ENCODE measurements around the gene BANF2.
"Not testable (repeated sequence)": the region's sequence is repeated elsewhere in the genome, so short reads cannot be mapped to it uniquely, and the experiment has no call there.

BANF2 gene

GRCh38 chr20:17699931-17700351 lies at the start of gene BANF2:
TSS of gene BANF2 (plus strand) at chr20:17699966. CDS start at chr20:17725026, 25,060 bp downstream.
- DNase-seq (ENCODE audit: low spot score), result no peak

GRCh38 chr20:17650301-17651128 lies 49.3 kb upstream of the BANF2 start:
- no peak for DNase-seq (ENCODE audit: low spot score)

DNA sequence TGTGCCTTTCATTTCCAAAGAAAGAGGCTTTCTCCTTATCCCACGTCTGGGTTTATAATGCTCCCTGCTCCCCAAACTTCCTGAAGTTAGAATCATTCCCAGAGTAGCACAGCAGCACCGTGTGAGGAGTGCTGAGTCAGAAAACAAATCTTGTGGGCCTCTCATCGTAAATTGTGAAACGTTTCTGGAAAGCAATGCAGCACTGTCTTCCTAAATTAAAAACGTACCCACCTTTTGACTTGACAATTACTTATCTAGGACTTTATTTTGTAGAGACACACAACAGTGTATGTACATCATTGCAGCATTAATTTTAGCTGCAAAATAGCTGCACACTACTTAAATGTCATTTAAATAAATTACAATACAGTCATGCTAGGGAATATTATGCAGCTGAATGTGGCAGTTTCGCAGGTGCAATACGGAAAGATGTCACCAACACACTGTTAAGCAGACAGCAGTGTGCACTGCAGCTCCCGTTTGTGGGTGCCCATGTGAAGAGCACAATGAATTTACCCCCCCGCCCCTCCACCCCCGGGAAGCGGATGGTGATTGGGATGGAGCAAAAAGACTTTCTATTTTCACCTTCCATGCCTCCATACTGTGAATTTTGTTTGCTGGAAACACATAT lies 48.5 kb upstream of the BANF2 start:
- no peak for DNase-seq (ENCODE audit: low spot score)

DNA sequence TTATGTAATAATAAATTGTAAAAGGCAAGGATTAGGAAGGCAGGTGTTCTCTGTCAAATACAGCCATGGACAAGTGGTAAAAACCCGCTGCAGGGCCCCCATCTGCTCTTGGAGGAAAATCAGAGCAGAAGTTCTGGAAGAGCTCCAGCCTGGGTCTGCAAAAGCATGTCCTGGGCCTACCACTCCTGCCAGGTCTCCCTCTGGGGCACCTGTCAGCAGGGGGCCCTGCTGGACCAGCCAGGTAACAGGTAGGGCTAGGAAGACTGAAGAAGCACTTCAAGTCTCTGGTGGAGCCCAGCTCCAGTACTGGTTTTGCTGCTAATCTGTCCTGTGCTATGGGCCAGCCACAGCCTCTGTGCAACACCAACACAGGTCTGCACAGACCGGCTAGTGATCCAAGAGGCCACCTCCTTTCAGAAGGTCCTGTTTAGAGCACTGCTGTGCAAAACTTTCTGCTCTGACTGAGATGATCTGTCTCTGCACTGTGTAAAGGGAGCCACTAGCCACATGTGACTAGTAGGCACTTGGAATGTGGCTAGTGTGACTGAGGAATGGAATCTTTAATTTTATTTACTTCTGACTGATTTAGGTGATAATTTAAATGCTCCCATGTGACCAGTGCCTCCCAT lies 47.9 kb upstream of the BANF2 start:
- no peak for DNase-seq (ENCODE audit: low spot score)

- DNase-seq (ENCODE audit: low spot score), result no peak
These were observed 47.4 kb upstream of the BANF2 start for GRCh38 chr20:17652411-17652810.

DNA sequence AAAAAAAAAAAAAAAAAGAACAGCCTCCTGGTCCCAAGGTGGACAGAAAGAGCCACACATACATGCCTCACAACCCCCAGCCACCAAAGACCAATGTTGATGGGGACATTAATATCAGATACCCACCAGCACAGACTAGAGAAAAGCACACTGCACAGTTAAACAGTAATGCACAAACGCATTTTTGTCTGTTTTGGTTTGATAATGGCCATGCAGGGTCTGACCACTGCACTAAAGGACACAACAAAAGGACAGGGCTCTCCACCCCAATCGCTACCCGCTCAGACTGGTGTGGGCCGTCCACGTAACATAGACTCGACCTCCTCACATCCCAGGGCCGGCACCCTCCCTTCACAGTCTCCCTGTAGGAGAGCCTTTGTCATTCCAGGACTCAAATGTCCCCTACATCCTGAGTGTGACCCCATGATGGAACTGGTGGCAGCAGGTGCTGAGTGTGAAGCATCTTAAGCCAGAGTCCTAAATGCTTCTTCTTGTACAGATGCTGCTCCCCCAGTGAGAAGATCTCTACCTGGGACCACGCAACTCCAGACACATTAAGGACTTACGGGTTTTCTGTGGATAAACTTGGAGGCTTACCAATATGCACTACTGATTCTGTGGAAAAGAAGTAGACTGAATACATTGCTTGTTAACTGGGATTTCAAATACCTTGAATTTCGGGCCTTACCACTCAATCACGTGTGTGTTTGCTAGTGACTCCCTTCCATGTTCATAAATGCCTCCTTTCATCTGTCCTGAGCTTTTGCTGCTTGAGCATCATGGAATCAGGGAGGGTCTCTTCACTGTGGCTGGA lies 45.7 kb upstream of the BANF2 start:
- DNase-seq (ENCODE audit: low spot score), result no peak

DNA sequence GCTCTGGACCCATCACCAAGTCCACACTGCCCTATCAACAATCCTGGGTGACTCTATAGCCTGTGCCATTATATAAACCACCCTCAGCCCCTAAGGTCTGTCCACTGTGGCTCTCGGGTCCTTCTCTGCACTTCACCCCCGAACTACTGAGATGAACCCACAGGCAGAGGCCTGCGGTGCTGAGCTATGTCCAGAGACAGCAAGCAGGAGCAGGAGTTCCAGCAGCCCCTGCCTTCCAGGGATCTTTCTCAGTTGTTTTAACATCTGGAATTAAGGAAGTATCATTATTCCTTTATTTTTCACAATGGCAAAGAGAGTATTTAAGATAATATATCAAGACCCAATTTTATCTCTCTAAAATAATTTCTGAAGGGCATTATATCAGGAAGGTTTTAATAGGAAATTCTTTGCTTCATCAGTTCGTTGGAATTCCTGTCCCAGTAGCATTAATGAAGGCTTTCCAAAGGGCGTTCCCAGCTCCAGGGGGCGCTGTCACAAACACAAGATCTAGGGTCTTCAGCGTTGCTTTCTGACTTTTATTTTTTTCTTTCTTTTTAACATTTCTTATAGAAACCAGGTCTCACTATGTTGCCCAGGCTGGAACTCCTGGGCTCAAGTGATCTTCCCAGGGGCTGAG lies 45.0 kb upstream of the BANF2 start:
- DNase-seq (ENCODE audit: low spot score), result peak; percentile 56

- peak; percentile 48 for DNase-seq (ENCODE audit: low spot score)
These were observed 44.5 kb upstream of the BANF2 start for GRCh38 chr20:17655286-17655651.

- DNase-seq (ENCODE audit: low spot score), result no peak
These were observed 43.8 kb upstream of the BANF2 start for GRCh38 chr20:17655865-17656479.

- DNase-seq (ENCODE audit: low spot score), result no peak
These were observed 42.5 kb upstream of the BANF2 start for GRCh38 chr20:17657079-17657825.

GRCh38 chr20:17657898-17658647 lies 41.7 kb upstream of the BANF2 start:
- DNase-seq (ENCODE audit: low spot score), result no peak

DNA sequence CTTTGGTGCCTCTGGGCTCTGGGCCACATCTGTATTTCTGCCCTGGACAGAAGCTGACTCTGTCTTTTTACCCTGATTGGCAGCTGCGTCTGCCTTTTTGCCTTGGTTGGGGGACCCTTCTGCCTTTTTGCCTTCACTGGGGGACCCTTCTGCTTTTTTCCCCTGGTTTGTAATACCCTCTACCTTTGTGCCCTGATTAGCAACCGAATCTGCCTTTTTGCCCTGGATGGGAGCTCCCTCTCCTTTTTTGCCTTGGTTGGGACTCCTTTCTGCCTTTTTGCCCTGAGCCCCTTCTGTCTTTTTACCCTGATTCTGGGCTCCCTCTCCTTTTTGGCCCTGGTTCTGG lies 41.1 kb upstream of the BANF2 start:
- no peak for DNase-seq (ENCODE audit: low spot score)

GRCh38 chr20:17659344-17659743 lies 40.4 kb upstream of the BANF2 start:
- not testable (repeated sequence) for DNase-seq (ENCODE audit: low spot score)

DNA sequence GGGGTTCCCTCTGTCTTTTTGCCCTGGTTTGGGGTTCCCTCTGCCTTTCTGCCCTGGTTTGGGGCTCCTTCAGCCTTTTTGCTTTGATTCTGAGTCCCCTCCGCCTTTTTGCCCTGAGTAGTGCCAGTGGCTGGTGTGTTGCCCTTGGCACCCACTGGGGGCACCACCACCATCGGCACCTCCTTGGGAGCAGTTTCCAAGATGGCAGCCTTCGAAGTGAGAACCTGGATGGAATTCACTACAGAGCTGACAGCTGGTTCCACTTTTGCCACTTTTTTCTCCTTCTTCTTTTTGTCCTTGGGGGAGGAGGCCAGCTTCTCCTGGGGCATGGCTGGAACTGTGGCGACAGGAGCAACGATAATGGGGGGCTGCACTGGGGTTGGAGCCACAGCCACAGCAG lies 40.0 kb upstream of the BANF2 start:
- DNase-seq (ENCODE audit: low spot score), result no peak

GRCh38 chr20:17660667-17661066 lies 39.1 kb upstream of the BANF2 start:
- no peak for DNase-seq (ENCODE audit: low spot score)

- no peak for DNase-seq (ENCODE audit: low spot score)
These were observed 38.5 kb upstream of the BANF2 start for GRCh38 chr20:17661121-17661744.

DNA sequence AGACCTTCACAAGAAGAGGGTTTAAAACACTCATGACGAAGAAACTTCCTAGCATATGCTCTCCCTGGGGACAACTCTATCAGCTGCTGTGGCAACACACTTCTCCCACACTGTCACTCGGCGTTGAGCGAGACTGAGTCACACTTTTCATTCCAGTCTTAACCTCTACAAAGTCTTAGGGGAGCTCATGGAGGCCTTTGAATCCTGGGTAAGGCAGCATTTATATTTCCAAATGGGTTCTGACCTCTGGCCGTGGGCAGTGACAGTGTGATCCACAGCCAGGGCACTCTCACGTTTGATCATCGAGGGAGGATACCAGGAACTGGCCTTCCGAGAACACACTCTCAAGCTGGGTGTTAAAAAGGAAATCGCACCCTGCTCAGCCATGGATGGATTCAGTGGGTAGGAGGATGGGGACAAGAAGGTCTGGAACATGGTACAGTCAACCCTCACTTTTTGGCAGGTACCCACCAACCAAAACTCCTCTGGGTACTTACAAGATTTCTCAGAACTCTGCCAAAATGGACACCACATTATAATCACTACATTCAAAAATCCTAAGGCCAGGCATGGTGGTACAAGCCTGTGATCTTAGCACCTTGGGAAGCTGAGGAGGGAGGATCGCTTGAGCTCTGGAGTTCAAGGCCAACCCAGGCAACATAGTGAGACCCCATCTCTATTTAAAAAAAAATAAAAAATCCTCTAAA lies 37.3 kb upstream of the BANF2 start:
- no peak for DNase-seq (ENCODE audit: low spot score)

DNA sequence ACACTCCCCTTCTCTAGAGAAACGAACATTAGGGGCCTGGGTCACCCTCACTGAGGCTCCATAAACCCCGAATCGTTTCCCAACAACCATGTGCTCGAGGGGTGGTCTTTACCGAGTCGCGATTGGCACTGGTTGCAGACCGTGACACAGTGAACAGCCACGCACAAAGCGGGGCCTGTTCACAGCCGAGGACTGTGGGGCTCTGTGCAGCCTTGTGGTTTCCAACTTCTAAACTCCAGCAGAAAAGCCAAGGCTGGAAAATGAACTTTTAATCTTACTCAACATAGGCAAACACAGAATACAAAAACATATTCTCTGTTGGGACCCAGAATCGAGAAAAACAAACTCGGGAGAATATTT lies 36.7 kb upstream of the BANF2 start:
- DNase-seq (ENCODE audit: low spot score), result no peak

DNA sequence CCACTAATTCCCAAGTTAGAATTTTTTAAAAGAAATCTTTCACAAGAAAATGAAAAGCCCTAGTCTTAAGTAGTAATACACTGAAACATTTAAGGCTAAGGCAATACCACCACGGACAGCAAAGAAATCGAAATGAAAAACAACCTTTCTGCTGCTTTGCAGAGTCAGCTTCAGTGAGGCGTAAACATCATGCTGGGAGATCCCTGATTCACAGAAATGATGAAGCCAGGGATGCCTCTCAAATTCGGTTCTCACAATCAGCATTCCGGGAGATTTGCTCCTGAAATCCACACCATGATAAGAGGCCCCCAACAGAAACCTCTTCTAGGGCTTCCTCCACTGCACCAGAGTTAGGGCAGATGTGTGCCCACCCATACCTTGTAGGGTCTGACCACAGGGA lies 36.3 kb upstream of the BANF2 start:
- DNase-seq (ENCODE audit: low spot score), result no peak

Measured in iPS-NIHi11 (cell line).